Spinal cord (tissue), 10 donors: ENCODE results near the gene ZNF230. TPM values are rescaled to one million over a fixed set of nuclear protein-coding genes. Genes with fewer than 3 reads are reported as not detected.

Source experiments
- DNase-seq, 6 donors: peaks; one replicate each; pipeline versions ENCODE4 v3.0.0 to v3.0.0-alpha.2; 2013 to 2015; ENCODE audit warnings: low spot score in 6 of 6, low read depth in 4 of 6
- H3K27ac ChIP-seq: one replicate; pipeline ENCODE4 v1.5.1; 2013; ENCODE audit warnings: low read depth, low read length, control low read depth
- H3K27me3 ChIP-seq: one replicate; pipeline ENCODE4 v1.6.1; 2013; ENCODE audit warnings: low read length; ENCODE audit not compliant: control insufficient read depth, insufficient read depth
- H3K36me3 ChIP-seq: one replicate; pipeline ENCODE4 v1.6.1; 2013; ENCODE audit warnings: low read length; ENCODE audit not compliant: control insufficient read depth, insufficient read depth
- H3K4me1 ChIP-seq: one replicate; pipeline ENCODE4 v1.6.1; 2013; ENCODE audit warnings: low read length; ENCODE audit not compliant: control insufficient read depth, insufficient read depth
- H3K4me3 ChIP-seq: one replicate; pipeline ENCODE4 v1.5.1; 2013; ENCODE audit warnings: low read depth, low read length, control low read depth
- H3K9me3 ChIP-seq: one replicate; pipeline ENCODE4 v1.6.1; 2013; ENCODE audit warnings: low read length; ENCODE audit not compliant: control insufficient read depth, insufficient read depth
- WGBS: methylation state at CpG from one replicate; pipeline ENCODE4 v1.1.5; 2013; ENCODE audit warnings: missing lambda C conversion rate; ENCODE audit not compliant: insufficient coverage; 5-methylcytosine and 5-hydroxymethylcytosine counted together
- long read RNA-seq, 4 donors: transcript quantifications; one replicate each; lab custom pipeline, GENCODE V29; 2026
- polyA plus RNA-seq, 2 donors: library from polyadenylated mRNA; unstranded; fragments of 120-200 nt; gene quantifications; one replicate each; pipeline ENCODE4 v1.2.1, GENCODE V29; 2013; ENCODE audit not compliant: insufficient read length in 2 of 2
- total RNA-seq, 2 donors: library from RNA; depleted of rRNA in 1 of 2; stranded (reverse); fragments of 120-200 nt in 1 of 2; fragments of >200 nt in 1 of 2; gene quantifications; one replicate each; pipeline versions ENCODE4 v1.2.3 to v1.2.4, GENCODE V29; 2013 to 2014
- donor health status: healthy.

Gene ZNF230
- total RNA-seq (1 to 10 TPM; 6.3 to 7.8 TPM), polyA plus RNA-seq (1 to 10 TPM; 4.9 to 5.3 TPM)
- long read RNA-seq, donor 1, full-length matches to known transcripts, result 5 of 5 reads
- long read RNA-seq, donor 1, partial matches to known transcripts, result 0 of 5 reads
- long read RNA-seq, donor 1, other reads (novel, unspliced or antisense), result 0 of 5 reads
- long read RNA-seq, donor 2, result 0 reads
- long read RNA-seq, donor 3, full-length matches to known transcripts, result 1 of 1 reads
- long read RNA-seq, donor 3, partial matches to known transcripts, result 0 of 1 reads
- long read RNA-seq, donor 3, other reads (novel, unspliced or antisense), result 0 of 1 reads
- long read RNA-seq, donor 4, full-length matches to known transcripts, result 6 of 6 reads
- long read RNA-seq, donor 4, partial matches to known transcripts, result 0 of 6 reads
- long read RNA-seq, donor 4, other reads (novel, unspliced or antisense), result 0 of 6 reads

DNA sequence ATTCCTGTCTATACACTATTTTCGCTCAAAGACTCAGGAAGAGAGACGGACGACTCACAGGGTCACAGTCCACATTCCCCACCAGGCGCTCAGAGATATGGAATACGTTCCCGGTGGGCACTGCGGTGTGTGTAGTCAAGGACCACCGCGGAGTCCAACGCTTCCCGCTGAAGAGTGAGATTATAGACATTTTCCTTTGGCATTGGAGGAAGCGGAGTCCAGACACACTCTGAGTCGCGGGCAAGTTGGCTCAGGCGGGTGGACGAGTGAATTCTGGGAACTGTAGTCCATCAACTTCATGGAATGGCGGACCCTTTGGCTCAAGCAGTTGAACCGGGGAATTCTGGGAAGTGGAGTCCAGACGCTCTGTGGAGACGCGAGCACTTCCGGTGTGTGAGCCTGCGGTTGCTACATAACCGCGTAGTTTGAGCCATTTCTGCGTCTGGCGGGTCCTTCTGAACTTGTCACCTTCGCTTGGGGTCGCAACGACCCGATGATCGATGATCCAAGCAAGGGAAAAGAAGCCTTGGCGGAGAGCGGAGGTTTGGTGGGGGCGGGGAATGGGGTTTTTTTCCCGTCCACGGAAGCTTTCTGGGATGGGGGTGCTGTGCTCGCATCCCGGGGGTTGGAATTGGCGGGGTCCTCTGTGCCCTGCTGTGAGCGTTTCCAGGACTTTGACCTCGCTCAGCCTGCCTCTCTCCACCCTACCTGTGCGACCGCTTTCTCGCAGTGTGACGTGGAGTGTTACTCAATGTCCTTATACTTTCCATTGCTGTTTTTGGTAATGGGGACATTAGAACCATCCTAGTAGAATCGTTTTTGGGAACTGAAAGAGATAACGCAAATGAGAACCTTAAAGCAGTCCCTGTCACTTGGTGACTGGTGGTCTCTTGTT lies at the start of gene ZNF230:
ZNF230 (plus strand) TSS at position 392 of the 895 bp plus-strand sequence. CDS start 4,122 bp downstream, outside the sequence.
- no peaks in the 10 kb centered on the region for H3K27me3 ChIP-seq
- WGBS, result 0% methylated on average over 39 of the region's 48 CpGs

GRCh38 chr19:43956827-43957226 lies 45.9 kb upstream of the ZNF230 start:
- no peak for DNase-seq
- H3K4me3 ChIP-seq, result no peak overlapping the region
- H3K27me3 ChIP-seq, result no peaks in the 10 kb centered on the region
- peaks cover 3% of the 10 kb centered on the region for H3K36me3 ChIP-seq
- no peak overlapping the region for H3K27ac ChIP-seq
- 100% methylated on average over 2 of the region's 3 CpGs for WGBS
- no peaks in the 10 kb centered on the region for H3K4me1 ChIP-seq
- peaks cover 13% of the 10 kb centered on the region for H3K9me3 ChIP-seq

More for the DNA sequence above, at the start of gene ZNF230:
- DNase-seq, result peak; percentile 92 to 99 (median 96)
- H3K4me1 ChIP-seq, result peaks cover 9% of the 10 kb centered on the region
- no peaks in the 10 kb centered on the region for H3K9me3 ChIP-seq
- peak within 1 kb of the TSS; percentile 61 for H3K4me3 ChIP-seq
- H3K36me3 ChIP-seq, result peaks cover 5% of the 10 kb centered on the region
- H3K27ac ChIP-seq, result peak within 1 kb of the TSS; percentile 77

DNA sequence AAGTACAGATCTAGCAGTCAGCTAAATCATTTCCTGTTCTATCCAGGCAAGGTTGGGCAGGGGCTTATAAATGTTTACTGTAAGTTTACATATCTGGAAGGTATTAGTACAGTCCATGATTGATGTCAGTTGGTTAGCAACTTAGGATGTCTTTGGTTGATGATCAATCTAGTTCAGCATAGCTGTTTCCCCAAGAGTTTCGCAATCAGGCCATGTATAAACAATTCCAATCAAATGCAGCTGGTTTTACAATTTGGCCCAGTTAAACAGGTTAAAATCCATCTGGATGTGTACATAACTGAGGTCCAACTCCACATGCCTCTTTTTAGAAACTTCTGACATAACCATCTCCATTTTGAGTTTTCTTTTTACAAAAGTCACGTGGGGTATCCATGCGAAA lies 44.9 kb upstream of the ZNF230 start:
- no peaks in the 10 kb centered on the region for H3K4me1 ChIP-seq
- H3K36me3 ChIP-seq, result peaks cover 3% of the 10 kb centered on the region
- no peak for DNase-seq
- H3K27me3 ChIP-seq, result no peaks in the 10 kb centered on the region
- H3K27ac ChIP-seq, result no peak overlapping the region
- no peak overlapping the region for H3K4me3 ChIP-seq
- peaks cover 11% of the 10 kb centered on the region for H3K9me3 ChIP-seq
- 96% methylated on average over 3 of the region's 3 CpGs for WGBS

GRCh38 chr19:43960411-43960810 lies 42.3 kb upstream of the ZNF230 start:
- H3K27me3 ChIP-seq, result no peaks in the 10 kb centered on the region
- H3K9me3 ChIP-seq, result peaks cover 14% of the 10 kb centered on the region
- WGBS, result 73% methylated on average over 4 of the region's 4 CpGs
- peaks cover 14% of the 10 kb centered on the region for H3K36me3 ChIP-seq
- no peak overlapping the region for H3K27ac ChIP-seq
- H3K4me1 ChIP-seq, result no peaks in the 10 kb centered on the region
- no peak for DNase-seq
- no peak overlapping the region for H3K4me3 ChIP-seq

GRCh38 chr19:43966079-43966694 lies 36.6 kb upstream of the ZNF230 start:
- no peak for DNase-seq
- 92% methylated on average over 2 of the region's 3 CpGs for WGBS
- Histone ChIP-seq H3K9me3 (peaks cover 45% of the 10 kb centered on the region), H3K4me3 (no peak overlapping the region), H3K36me3 (peaks cover 55% of the 10 kb centered on the region), H3K27me3 (no peaks in the 10 kb centered on the region), H3K27ac (no peak overlapping the region), H3K4me1 (no peaks in the 10 kb centered on the region)

GRCh38 chr19:43976732-43977131 lies 26.0 kb upstream of the ZNF230 start:
- H3K36me3 ChIP-seq, result no peaks in the 10 kb centered on the region
- WGBS, result no CpG with 5 or more reads among the region's 1 CpG
- H3K27ac ChIP-seq, result no peak overlapping the region
- no peak overlapping the region for H3K4me3 ChIP-seq
- no peaks in the 10 kb centered on the region for H3K27me3 ChIP-seq
- H3K9me3 ChIP-seq, result peaks cover 3% of the 10 kb centered on the region
- no peaks in the 10 kb centered on the region for H3K4me1 ChIP-seq
- DNase-seq, result no peak

- H3K4me3 ChIP-seq, result peak overlapping the region; percentile 86
- no peaks in the 10 kb centered on the region for H3K9me3 ChIP-seq
- no peak for DNase-seq
- no peaks in the 10 kb centered on the region for H3K36me3 ChIP-seq
- H3K4me1 ChIP-seq, result peaks cover 9% of the 10 kb centered on the region
- no peaks in the 10 kb centered on the region for H3K27me3 ChIP-seq
- H3K27ac ChIP-seq, result no peak overlapping the region
- no CpG with 5 or more reads among the region's 2 CpGs for WGBS
Observed at GRCh38 chr19:43983544-43983911, 19.2 kb upstream of the ZNF230 start.

DNA sequence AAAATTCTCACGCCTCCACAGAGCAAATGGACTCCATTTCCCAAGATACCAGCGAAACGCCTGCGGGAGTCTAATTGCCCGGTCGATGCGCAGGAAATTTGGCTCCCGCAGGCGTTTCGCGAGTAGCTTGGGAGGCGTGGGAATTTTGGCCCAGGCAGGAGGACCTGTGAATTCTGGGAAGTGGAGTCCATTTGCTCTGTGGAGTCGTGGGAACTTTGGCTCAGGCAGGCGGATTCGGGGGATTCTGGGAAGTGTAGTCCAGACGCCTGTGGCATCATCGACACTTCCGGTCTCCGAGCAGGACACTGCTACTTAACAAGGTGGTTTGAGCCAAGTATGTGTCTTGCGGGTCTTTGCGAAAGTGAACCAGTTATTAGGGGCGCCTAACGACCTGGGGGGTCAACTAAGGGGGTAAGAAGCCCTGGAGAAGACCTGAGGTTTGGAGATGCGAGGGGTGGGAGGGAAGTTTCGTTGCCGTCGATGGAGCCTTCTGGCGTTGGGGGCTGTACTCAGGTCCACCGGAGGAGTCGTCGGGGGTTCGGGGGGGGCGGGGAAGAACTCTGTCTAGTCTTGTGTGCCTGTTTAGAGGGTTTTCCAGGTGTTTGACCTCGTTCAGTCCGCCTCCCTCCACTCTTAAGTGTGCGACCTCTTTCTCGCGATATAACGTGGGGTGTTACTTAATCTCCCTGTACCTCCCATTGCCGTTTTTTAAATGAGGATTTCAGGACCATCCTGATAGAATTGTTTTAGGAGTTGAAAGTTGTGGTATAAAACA lies 18.7 kb upstream of the ZNF230 start, which contains the start of gene ZNF155:
ZNF155 (plus strand) TSS at position 277 of the 775 bp plus-strand sequence. CDS start 4,356 bp downstream, outside the sequence.
- Histone ChIP-seq H3K9me3 (no peaks in the 10 kb centered on the region), H3K27me3 (no peaks in the 10 kb centered on the region), H3K4me1 (peaks cover 9% of the 10 kb centered on the region), H3K4me3 (peak within 1 kb of the TSS; percentile 86), H3K36me3 (peaks cover under 1% of the 10 kb centered on the region), H3K27ac (peak within 1 kb of the TSS; percentile 50)
- WGBS, result 0% methylated on average over 32 of the region's 40 CpGs
- DNase-seq, result peak; percentile 92 to 99 (median 96)

DNA sequence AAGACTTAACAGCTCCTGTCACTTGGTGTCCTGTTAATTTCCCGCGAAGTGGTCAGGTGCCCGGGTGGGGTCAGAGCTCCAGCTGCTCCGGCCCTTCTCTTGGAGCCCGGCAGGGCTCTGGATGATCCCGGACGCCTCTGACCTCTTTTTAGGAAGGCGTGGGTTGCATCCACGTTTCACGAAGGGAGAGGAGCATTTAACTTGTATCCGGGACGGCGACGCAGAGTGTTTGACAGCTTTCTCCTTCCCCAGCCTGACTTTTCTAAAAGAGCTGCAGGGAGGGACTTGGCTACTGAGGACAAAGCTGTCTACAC lies 18.1 kb upstream of the ZNF230 start:
- Histone ChIP-seq H3K27ac (no peak overlapping the region), H3K27me3 (no peaks in the 10 kb centered on the region), H3K36me3 (peaks cover 6% of the 10 kb centered on the region), H3K4me3 (peak overlapping the region; percentile 86), H3K4me1 (peaks cover 9% of the 10 kb centered on the region), H3K9me3 (no peaks in the 10 kb centered on the region)
- no peak for DNase-seq
- WGBS, result under 1% methylated on average over 14 of the region's 14 CpGs
